PFSK-1 (cell line): ENCODE data around the gene PCBP3.

ENCODE experiments used
- POLR2AphosphoS5 ChIP-seq: IDR thresholded peaks from 2 replicates; pipeline ENCODE4 v1.6.1; 2012; ENCODE audit warnings: low read depth, mild to moderate bottlenecking, control low read depth, low read length, moderate library complexity
- SIN3A ChIP-seq: IDR thresholded peaks from 2 replicates; pipeline ENCODE4 v1.6.1; 2012; ENCODE audit warnings: mild to moderate bottlenecking, low read length, moderate library complexity, borderline replicate concordance; ENCODE audit not compliant: insufficient read depth

DNA sequence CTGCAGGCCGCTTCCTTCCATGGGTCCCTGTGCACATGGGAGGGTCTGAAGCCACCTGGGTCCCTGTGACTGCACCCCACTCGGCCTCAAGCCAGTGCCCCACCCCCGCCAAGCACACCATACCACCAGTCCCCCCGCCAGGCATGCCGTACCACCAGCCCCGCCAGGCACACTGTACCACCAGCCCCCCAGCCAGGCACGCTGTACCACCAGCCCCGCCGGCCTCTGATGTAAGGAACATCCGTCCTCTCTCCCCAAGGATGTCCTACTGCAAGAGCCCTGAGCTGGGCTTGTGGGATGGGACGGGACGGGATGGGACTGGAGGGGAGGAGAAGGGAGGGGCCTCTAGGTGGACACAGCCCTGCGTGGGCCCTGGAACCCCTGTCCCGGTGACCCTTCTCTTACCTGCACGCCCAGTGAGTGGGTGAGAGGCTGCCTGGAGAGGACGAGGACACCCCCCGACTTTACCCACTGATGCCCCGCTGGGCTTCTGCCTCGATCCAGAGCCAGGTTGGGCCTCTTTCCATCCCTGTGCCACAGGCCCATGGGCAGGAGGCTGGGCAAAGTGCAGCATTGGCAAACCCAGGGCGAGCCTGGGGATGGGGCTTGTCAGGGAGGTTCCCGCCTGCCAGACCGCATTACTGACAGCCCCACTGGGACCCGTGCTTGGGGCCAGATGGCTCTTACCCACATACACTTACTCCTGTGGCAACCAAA lies 297.3 kb downstream of the PCBP3 start:
- no peak for TF ChIP-seq SIN3A
- no peak for TF ChIP-seq POLR2AphosphoS5
